IPS-NIHi11 (cell line): ENCODE results near the gene DR1.
"Not testable (repeated sequence)": the region's sequence is repeated elsewhere in the genome, so short reads cannot be mapped to it uniquely, and the experiment has no call there.

Experiments
- DNase-seq: peaks from one replicate; pipeline ENCODE4 v3.0.0; 2012; ENCODE audit warnings: mixed read lengths, low spot score

DR1 gene

DNA sequence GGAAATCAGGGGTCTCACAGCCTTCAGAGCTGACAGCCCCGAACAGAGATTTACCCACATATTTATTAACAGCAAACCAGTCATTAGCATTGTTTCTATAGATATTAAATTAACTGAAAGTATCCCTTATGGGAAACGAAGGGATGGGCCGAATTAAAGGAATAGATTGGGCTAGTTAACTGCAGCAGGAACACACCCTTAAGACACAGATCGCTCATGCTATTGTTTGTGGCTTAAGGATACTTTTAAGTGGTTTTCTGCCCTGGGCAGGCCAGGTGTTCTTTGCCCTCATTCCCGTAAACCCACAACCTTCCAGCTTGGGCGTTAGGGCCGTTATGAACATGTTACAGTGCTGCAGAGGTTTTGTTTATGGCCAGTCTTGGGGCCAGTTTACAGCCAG is 40.6 kb downstream of the DR1 start:
- DNase-seq = not testable (repeated sequence)

DNA sequence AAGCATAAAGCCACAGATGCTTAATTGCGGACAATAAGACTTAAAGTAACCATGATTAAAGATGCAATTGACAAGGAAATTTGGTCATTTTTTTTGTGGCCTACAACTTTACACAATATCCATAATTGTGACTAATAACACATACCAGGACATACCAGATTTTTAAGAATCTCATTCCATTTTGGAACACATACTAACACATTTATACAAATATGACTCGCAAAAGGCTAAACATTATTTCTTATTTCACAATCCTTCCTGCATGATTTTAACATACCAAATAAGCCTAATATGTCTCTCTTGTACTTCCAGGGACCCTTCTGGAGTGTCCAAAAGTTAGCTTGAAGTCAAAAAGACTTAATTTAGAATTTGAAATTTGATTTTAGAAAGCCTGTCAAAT is 48.8 kb downstream of the DR1 start:
- DNase-seq = no peak

DNA sequence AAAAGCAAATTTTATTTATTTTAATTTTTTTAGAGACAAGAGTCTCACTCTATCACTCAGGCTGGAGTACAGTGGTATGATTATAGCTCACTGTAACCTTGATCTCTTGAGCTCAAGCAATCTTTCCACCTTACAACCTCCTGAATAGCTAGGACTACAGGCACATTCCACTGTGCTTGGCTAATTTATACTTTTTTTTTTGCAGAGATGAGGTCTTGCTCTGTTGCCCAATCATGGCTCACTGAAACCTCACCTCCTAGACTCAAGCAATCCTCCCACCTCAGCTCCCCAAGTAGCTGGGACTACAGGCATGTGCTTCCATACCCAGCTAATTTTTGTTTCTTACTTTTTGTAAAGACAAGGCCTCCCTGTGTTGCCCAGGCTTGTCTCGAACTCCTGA is 49.5 kb downstream of the DR1 start:
- no peak for DNase-seq

DNA sequence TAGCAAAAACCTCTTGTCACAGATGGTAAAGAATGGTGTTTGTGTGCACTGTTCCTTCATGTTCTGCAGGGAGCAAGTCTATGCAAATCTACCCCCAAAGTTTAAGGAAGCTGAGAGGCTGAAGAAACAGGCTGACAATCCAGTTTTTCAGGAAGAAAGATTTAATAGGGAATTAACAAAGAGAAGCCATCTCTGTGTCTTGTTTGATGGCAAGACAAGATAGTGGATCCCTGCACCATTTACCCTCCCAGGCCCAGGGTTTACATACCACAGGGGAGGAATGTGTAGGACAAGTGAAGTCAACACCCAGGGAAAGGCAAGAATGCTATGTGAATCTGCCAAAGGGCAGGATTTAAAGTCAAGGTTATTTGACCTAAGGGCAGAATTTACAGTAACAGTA is 54.1 kb downstream of the DR1 start:
- DNase-seq = peak; percentile 17

DNA sequence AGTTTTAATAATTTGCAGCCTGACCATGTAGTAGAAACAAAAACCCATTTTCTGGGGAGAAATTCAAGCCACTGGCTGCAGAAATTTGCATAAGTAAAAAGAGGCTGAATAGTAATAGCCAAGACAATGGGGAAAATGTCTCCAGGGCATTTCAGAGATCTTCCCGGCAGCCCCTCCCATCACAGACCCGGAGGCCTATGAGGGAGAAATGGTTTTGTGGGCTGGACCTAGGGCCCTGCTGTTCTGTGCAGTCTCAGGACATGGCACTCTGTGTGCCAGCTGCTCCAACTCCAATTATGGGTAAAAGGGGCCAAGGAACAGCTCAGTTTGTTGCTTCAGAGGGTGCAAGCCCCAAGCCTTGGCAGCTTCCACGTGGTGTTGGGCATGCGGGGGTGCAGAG is 62.5 kb downstream of the DR1 start:
- DNase-seq = no peak

DNA sequence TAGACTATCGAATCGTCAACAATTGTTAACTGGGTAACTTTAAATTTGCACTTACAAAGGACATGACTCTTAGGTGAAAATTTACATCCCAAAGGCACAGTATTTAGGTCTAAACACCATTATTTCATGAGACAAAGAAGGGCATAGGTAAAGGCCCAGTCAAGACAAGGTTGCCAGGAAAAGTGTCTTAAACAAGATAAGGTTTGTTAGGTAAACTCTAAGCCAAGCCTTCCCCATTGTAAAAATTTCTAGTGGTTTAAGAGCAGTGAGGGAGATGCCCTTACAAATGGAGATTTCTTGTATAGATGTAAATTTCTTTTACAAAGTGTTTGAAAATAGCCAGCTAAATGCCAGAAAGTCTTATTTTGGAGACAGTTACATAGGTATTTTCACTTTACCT is 65.3 kb downstream of the DR1 start:
- DNase-seq = peak; percentile 30

DNA sequence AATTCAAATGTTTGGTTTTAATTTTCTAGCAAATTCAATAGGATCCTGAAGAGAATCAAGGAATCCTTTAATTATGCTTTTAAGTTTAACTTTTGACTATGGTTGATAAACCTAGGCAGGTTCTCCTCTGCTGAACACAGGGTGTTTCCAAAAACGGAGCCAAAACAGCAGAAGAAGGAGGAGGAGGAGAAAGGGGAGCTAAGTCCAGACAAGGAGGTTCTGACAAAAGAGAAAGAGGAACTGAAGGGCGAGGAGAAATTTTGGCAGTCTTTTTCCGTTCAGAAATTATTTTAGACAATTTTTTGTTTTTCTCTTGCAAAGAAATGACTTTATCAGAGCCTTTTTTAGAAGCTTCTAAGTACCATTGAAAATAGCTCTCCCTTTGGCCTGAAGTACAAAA is 69.0 kb downstream of the DR1 start:
- no peak for DNase-seq

DNA sequence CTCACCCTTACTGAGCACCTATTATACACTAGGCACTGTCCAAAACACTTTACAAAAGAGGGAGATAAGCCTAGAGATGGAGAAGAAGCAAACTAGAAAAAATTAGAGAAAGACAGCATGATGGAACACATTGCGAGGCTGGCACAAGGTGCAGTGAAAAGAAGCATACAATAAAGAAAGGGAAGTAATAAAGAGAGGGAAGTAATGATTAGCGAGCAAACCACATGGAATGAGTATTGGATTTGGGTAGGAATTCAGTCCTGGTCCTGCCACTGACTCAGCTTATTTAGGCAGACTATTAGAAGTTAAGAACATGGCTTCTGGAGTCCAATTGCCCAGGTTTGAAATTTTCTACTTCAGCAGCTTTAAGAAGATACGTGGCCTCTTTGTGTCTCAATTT is 69.6 kb downstream of the DR1 start:
- DNase-seq = no peak

DNA sequence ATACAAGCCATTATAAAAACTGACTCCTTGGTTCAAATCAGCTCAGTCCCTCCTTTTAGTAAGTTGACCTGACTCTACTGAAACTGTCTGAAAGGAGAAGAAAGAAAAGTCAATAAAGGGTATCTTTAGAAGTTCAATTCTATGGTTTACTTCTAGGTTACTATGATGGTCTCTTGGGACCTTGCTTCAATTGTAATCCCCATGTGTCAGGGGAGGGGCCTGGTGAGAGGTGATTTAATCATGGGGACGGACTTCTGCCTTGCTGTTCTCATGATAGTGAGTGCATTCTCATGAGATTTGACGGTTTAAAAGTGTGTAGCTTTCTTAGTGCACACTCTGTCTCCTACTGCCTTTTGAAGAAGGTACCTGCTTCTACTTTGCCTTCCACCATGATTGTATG is 70.5 kb downstream of the DR1 start:
- no peak for DNase-seq
